ENCODE measurements around the gene TRAPPC11.
"Not testable (repeated sequence)": the region's sequence is repeated elsewhere in the genome, so short reads cannot be mapped to it uniquely, and the experiment has no call there.

Gene TRAPPC11

DNA sequence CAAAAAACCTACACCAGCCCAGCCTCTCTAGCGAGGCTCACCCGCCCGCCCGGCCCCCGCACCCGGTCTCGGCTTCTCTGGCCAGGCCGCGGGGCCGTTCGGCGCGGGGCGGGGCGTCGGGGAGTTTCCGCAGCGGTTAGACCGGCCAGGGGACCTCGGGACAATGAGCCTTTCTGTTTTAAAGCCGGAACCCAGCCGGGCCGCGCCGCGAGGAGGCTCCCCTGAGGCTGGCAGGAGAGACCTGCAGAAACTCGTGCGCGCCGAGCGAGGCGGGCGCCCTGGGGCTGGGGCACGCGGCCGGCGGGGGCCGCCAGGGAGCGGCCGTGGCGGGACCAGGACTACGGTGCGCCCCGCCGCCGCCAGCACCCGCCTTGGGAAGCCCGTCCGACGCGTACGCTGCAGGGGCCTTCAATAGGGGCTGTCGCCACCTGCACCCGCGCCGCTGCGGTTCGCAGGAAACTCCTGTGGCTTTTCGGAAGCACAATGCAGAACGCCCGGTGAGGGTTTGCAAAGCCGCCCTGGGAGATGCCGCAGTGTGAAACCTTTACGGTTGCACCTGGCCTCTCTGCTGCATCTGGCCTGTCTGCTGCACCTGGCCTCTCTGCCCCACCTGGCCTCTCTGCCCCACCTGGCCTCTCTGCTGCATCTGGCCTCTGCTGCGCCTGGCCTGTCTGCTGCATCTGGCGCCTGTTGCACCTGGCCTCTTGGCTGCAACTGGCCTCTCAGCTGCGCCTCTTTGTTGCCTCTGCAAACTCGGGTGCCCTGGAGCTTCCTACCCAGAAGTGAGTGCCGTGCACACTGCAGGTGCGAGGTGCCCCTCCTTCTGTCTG lies 63.9 kb downstream of the TRAPPC11 start:
- peak; percentile 97 for DNase-seq

- no peak for DNase-seq
These were observed 64.6 kb downstream of the TRAPPC11 start for GRCh38 chr4:183723561-183724228.

DNA sequence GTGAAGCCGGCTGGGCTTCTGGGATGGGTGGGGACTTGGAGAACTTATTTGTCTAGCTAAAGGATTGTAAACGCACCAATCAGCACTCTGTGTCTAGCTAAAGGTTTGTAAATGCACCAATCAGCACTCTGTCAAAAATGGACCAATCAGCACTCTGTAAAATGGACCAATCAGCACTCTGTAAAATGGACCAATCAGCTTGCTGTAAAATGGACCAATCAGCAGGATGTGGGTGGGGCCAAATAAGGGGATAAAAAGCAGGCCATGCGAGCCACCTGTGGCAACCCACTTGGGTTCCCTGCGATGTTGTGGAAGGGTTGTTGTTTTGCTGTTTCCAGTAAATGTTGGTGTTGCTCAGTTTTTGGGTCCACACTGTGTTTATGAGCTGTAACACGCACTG lies 66.5 kb downstream of the TRAPPC11 start:
- not testable (repeated sequence) for DNase-seq

DNA sequence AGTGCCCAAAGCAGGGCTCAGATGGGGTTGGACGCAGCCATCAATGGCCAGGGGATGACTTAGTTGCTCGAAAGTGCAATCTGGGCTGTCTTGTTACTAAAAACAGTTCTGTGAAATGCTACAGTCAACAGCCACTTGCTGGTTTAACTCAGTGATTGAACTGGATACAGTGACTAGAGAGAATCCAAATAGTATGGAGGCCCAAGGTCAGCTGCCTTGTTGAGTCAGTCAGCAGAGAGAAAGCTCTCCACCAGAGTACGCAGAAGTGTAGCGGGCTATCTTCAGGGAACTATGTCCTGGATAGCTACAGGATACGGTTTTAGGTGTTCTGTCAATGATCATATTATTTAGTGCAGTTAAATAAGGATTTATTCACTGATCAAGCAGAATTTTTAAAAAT lies 68.4 kb downstream of the TRAPPC11 start:
- no peak for DNase-seq

GRCh38 chr4:183728223-183729068 lies 69.4 kb downstream of the TRAPPC11 start:
- no peak for DNase-seq

- peak; percentile 38 for DNase-seq
These were observed 69.9 kb downstream of the TRAPPC11 start for GRCh38 chr4:183729069-183729406.

- DNase-seq, result no peak
These were observed 70.6 kb downstream of the TRAPPC11 start for GRCh38 chr4:183729430-183730328.

DNA sequence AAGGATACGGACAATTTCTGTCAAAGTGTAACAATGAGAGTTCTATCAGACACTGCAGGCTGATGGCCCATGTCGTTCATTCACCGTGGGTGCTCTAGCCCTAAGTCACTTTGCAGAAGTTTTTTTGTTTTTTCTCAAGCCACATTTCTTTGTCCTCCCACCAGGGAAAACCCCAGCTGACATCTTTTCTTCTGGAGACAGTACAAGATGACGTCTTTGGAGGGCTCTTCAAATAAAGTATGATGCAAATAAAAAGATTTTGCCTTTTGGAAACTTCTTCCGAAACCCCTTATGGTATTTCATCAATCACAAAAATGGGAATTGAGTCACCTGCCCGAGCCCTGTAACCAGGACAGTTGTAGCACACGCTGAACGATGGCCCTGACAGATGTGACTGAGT lies 73.2 kb downstream of the TRAPPC11 start:
- DNase-seq, result no peak

- no peak for DNase-seq
These were observed 74.1 kb downstream of the TRAPPC11 start for GRCh38 chr4:183733181-183733580.

DNA sequence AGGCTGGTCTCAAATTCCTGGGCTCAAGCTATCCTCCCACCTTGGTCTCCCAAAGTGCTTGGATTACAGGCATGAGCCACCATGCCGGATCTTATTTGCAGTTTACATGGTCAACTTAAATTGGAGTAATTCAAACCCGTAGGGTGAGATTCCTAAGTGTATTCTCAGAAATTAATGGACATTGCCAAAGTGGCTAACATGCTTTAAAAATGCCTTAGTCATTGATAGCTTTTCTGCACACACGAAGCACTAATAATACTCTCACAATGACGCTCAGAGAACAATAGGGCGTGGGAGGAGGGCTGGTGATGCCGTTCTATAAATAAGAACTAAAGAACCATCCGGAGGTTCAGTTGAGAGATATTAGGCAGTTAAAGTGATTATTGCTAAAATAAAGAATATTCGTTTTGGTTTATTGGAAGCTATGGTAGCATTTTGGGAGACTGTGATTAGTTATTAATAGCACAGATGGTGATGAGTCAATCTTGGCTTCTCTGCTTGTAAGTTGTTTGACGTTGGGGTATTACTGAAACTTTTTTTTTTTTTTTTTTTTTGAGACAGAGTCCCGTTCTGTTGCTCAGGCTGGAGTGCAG lies 79.1 kb downstream of the TRAPPC11 start:
- DNase-seq, result no peak

GRCh38 chr4:183738961-183739360 lies 79.9 kb downstream of the TRAPPC11 start:
- DNase-seq, result no peak

DNA sequence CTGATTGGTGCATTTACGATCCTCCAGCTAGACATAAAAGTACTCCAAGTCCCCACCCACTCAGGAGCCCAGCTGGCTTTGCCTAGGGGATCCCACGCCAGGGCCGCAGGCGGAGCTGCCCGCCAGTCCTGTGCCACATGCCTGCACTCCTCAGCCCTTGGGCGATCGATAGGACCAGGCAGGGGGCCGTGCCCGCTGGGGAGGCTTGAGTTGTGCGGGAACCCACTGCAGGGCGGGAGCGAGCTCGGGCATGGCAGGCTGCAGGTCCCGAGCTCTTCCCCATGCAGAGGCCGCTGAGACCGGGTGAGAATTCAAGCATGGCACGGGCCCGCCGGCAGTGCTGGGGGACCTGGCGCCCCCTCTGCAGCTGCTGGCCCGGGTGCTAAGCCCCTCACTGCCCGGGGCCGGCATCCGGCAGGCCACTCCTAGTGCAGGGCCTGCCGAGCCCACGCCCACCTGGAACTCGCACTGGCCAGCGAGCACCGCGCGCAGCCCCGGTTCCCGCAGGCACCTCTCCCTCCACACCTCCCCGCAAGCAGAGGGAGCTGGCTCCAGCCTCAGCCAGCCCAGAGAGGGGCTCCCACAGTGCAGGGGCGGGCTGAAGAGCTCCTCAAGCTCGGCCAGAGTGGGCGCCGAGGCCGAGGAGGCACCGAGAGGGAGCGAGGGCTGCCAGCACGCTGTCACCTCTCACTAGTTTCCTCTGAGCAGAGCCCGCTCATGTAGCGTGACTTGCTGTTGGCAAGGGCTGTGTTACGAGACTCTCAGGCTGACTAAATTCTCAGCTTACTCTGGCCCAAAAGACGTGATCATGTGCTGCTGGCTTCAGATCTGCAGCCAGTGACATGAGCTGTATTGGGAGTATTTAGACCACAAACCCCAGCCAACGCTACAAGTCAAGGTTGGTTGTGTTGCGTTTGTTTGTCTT lies 87.5 kb downstream of the TRAPPC11 start:
- DNase-seq, result no peak

GRCh38 chr4:183747380-183747779 lies 88.3 kb downstream of the TRAPPC11 start:
- DNase-seq, result no peak

DNA sequence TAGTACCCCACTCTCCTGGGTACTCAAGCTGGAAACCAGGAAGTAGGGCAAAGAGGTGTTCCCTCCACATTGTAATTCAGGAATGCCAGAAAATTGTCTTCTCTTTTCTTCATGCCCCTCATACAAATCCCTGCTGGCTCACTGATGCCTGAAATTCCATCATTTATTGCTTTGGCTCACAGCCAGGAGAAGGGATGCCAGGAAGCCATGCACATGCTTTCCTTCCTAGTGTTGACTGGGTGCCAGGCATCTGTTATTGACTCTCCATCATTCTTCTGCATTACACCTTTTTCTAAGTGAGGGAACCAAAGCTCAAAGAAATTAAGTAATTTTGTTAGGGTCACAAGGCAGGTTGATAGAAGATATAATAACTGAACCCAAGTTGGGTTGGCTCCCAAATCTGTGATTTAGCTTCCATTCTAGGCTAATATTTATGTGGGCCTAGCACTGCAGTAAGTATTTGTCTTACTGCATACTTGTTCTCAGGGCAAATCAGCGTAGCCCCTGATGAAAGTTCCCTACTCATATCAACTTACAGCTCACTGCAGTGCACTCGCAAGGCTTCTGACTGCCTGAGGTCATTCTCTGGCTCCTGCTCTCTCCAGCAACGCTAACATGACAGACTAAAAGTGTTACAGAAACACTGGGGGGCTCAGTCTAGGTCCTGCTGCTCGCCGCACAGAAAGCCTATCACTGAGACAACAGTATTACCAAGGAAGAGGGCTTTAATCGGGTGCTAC lies 89.0 kb downstream of the TRAPPC11 start:
- peak; percentile 6 for DNase-seq

DNA sequence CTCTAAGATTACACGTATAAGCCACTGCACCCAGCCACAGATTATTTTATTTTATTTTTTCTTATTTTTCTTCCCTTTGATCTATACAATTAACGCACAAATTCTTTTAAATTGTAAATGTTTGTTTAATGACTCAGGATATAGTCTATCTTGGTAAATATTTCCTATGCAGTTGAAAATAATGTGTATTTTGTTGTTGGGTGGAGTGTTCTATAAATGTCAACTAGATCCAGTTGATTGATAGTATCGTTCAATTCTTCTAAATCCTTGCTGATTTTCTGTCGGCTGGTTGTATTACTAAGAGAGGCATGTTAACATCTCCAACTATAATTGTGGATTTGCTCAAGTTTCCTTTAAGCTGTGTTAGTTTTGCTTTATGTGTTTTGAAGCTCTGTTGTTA lies 92.0 kb downstream of the TRAPPC11 start:
- peak; percentile 41 for DNase-seq

DNA sequence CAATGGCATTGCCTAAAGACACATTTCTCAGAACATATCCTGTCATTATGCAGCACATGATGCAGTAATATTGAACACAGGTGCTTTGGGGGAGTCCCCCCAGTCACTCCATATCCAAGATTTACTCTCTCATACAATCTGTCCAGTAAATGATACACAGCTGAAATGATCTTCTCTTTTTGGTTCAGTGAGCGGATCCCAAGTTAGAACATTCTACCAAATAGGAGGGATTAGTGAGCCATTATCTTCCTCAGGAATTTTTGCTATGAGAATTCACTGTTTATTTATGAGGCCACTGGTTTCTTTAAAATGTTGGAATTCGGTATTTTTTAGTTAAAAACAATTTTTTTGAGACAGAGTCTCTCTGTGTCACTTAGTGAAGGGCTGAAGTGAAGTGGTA lies 96.5 kb downstream of the TRAPPC11 start:
- DNase-seq, result no peak

GRCh38 chr4:183757060-183757459 lies 98.0 kb downstream of the TRAPPC11 start:
- peak; percentile 5 for DNase-seq

DNA sequence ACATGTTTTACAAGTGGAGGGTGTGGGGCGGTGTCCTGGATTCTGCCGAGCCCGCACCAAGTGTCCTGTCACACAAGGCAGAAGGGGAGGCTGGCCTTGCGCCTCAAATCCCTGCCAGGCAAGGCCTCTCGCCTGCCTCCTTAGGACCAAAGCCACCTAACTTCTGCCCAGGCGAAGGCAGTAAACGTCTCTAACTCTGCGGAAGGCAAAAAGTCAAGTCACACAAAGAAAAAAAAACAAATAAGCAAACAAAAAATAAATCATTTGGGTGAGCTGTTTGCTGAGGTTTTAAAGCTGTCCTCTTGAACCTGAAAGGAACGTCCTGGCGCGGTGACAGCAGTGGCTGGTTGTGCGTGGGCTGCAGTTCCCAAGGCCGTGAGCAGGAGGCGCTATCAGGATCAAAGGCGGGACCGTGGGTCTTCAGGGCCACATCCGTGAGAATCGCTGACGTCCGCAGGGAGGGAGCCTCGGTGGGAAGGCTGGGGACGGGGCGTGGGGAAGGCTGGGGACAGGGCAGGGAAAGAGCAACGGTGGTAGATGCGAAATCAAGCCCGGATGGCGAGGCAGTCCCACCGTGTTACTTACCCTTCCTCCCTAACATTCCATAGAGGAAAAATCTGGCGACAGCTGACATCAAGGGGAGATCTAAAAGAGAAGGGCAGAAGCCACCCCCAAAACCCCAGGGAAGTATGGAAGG lies 99.1 kb downstream of the TRAPPC11 start:
- DNase-seq, result peak; percentile 43

DNA sequence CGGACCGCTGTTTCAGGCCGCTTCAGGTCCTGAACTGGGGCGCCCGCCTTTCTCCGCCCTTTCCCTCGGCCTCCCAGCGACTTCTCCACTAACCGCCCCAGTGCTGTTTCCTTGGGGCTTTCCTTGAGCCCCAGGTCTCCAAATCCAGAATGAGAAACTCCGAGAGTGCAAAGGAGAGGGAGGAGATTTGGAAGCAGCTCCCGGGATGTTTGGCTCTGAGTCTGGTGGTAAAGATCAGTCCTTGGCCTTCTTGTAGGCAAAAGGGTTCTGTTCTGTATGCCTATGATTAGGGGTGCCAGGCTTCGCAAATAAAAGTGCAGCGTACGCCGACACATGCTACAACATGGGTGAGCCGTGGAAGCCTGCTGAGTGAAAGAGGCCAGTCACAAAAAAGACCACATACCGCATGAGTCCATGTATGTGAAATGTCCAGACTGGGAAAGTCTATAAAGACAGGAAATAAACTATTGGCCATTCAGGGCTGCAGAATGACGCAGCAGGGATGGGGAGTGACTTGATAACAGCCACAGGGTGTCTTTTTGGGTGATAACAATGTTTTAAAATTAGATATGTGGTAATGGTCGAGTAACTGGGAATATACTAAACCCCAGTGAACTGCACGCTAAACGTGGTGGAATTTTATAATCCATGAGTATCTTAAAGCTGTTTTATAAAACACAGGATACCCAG lies 99.8 kb downstream of the TRAPPC11 start:
- DNase-seq, result no peak
